ENCODE results near the gene UST.

DNA sequence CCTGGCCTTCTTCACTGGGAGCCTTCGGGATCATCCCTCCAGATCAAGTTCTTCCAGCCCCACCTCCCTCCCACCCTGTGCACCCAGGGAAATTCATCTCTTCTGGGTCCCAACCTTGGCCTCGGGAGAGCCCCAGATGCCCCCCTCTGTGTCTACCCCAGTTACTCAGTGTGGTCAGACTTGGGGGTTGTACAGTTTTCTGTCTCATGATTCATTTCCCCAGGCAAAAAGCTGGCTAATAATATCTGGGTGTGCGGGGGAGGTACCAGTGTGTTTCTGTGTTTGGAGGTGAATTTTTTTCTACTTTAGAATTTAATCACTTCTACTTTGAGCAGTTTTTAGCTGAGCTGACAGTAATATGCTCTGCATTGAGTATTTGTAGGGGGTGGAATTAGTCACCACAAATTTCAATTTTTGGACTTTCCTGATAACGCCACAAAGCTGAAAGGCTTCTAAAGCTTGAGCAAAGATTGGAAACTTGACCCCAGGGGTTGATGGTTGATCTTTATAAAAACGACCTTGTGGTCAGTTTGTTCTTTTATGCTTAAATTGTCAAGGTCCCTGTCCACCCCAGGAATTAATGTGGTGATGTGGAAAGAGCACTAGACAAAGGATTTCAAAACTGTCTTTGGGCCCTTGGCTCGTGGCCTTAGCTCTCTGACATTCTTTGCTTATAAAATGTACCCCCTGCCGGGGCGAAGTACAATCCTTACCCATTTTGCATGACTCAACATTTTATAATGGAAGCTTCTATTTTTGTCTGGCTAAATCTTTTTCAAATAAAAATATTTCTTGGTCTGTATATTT, 286.0 kb downstream of the UST start:
- TF ChIP-seq BHLHE40 (IDR thresholded peaks at IDR 0.05; ENCODE audit: borderline replicate concordance) (no peak), LEF1 (IDR thresholded peaks at IDR 0.05; ENCODE audit: borderline replicate concordance) (no peak), FOXM1 (IDR thresholded peaks at IDR 0.05; ENCODE audit: borderline replicate concordance) (no peak), TARDBP (IDR thresholded peaks at IDR 0.05) (no peak), ZNF384 (IDR thresholded peaks at IDR 0.05) (no peak), SUZ12 (IDR thresholded peaks at IDR 0.05) (no peak), ELF4 (IDR thresholded peaks at IDR 0.05) (no peak), NFRKB (IDR thresholded peaks at IDR 0.05) (no peak), SP1 (IDR thresholded peaks at IDR 0.05) (no peak)
- TF ChIP-seq, protein P1, sequence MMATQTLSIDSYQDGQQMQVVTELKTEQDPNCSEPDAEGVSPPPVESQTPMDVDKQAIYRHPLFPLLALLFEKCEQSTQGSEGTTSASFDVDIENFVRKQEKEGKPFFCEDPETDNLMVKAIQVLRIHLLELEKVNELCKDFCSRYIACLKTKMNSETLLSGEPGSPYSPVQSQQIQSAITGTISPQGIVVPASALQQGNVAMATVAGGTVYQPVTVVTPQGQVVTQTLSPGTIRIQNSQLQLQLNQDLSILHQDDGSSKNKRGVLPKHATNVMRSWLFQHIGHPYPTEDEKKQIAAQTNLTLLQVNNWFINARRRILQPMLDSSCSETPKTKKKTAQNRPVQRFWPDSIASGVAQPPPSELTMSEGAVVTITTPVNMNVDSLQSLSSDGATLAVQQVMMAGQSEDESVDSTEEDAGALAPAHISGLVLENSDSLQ (IDR thresholded peaks at IDR 0.05), result no peak
